Effector CD8-positive, alpha-beta T cell (primary cell): ENCODE results near the gene EZR.
A peak's percentile ranks its signal among the peaks of the same experiment; 100 is the strongest.

Experiments
- DNase-seq: peaks from one replicate; lab custom pipeline; 2025; lab: John Stamatoyannopoulos, UW

EZR gene

DNA sequence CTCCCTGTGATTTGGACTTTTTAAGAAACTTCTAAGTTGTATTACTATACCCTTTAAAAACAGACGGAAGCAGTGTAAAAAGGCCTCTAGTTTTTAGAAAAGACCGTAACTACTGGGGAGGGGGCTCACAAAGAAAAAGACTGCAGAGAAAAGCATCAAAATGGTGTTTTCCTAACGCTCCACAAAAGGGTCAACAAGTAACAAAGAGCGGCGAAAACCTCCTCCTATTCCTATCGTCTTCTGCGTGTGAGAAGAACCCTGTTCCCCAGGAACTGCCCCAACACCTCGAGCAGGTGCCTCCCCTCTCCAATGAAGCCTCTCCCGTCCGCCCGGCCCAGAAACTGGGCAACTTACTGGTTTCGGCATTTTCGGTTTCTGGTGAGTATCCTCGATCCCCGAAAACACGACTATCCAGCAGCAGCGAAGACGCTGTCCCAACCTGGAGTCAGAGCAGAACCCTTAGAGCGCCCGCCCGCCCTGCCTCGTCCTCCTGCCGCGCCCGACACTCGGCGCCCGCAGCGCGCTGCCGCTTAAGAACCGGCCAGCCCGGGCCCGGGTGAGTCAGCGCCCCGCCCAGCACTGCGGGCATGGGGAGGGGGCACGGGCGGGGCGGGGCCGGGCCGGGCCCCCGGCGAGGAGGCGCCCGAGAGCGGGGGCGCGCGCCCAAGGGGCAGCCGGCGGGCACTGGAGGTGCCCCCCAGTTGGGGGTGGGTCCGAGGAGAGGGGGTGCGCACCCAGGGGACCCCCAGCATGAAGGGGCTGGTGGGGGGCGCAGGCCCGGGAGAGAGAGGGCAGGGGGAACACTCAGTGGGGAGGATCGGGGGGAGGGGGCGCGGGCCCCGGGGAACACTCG is 1.2 kb downstream of the EZR start:
- DNase-seq = peak; percentile 65

DNA sequence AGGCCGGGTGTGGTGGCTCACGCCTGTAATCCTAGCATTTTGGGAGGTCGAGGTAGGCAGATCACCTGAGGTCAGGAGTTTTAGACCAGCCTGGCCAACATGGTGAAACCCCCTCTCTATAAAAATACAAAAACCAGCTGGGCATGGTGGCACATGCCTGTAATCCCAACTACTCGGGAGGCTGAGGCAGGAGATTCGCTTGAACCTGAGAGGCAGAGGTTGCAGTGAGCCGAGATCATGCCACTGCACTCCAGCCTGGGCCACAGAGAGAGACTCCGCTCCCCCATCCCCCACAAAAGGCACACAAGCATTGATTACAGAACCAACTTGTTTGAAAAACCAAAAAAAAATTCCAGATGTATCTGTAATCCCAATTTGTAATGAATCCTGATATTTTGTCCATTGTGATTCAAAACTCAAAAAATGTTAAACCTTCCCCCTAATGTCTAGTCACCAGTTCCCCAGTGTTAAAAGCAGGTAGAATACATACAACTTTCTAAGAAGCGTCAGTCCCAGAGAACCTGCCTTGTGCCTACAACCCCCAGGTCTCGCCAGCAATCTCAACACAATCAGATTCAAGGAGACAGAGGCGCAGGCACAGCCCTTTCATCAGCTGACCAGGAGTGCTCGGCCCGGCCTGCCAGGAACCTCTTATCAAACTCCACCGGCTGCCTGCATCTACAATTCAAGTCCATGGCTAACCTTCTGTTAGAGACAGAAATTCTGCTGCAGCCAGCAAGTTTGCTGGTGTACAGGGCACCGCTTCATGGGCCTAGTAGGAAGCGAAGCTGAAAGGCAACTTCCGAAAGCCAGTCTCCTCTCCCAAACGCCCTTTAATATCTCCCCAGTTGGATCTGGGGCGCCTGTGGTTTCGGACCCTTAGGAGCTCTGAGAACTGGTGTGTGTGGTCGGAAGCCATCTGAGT is 2.1 kb downstream of the EZR start:
- no peak for DNase-seq

DNA sequence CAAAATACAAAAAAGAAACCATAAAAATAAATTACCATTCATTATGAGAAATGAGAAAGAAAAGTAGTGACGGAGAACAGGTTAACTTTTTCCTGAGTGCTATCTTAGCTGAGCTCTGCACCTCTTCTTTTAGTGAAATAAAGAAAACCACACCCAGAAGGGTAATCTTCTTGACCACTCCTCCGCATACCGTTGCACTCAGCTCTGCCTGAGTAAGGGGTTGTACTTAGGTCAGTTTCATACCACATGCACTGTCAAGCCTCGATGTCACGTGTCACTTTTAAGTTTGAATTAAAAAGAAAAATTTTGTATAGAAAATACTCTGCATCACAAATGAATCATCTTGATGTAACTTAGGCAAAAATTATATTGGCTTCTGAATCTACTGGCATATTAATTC is 2.8 kb downstream of the EZR start:
- DNase-seq = no peak

DNA sequence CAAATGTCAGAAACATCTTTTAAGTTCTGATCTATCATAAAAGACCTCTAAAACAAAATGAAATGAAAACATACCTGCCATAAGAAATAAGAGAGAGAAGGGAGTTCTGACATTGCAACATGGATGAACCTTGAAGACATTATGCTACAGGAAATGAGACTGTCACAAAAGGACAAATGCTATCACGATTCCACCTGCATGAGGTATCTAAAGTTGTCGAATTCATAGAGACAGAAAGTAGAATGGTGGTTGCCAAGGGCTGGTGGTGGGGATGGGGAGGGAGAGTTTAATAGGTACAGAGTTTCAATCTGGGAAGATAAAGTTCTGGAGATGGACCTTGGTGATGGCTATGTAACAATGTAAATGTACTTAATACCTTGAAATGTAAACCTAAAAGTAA is 3.3 kb downstream of the EZR start:
- DNase-seq = no peak

DNA sequence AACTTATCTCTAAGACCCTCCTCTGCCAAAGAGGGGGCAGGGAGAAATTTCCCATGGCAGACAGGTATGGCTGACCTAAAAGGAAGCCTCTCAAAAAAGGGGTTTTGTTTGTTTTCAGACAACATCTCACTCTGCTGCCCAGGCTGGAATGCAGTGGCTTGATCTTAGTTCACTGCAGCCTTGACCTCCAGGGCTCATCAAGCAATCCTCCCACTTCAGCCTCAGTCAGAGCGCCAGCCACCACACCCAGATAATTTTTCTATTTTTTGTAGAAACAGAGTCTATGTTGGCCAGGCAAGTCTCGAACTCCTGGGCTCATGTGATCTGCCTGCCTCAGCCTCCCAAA is 3.8 kb downstream of the EZR start:
- DNase-seq = no peak

DNA sequence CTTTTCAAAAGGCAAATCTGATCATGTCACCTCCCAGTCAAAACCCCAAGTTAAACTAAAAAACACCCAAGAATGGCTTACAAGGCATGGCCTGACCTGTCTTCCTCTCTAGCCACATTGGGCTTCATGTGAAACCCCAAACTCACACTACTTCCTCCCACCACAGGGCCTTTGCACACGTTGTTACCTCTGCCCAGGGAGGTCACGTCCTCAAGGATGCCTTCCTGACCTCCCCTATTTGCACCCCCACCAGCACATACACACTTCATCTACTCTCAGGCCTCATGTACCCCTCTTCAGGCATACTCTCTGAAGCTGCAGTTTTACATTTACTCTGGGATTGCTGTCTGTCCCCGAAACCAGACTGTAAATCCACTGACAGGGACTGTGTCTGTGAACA is 6.1 kb downstream of the EZR start:
- DNase-seq = no peak

DNA sequence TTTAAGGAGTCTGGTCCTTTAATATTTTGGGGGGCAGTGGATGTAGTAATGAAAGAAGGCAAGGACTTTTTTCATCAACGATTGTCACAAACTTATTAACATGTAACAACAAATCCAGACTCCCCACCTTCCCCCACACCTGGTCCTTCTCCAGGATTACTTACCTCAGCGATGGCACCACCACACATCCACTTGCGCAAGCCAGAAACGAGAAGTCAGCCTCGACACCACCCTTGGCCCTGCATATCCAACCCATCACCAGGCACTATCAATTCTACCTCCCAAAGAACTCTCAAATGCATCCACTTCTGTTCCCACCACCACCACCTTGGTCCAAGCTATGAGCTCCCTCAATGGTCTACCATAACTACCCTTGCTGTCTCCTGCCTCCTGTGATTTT is 6.6 kb downstream of the EZR start:
- DNase-seq = no peak

DNA sequence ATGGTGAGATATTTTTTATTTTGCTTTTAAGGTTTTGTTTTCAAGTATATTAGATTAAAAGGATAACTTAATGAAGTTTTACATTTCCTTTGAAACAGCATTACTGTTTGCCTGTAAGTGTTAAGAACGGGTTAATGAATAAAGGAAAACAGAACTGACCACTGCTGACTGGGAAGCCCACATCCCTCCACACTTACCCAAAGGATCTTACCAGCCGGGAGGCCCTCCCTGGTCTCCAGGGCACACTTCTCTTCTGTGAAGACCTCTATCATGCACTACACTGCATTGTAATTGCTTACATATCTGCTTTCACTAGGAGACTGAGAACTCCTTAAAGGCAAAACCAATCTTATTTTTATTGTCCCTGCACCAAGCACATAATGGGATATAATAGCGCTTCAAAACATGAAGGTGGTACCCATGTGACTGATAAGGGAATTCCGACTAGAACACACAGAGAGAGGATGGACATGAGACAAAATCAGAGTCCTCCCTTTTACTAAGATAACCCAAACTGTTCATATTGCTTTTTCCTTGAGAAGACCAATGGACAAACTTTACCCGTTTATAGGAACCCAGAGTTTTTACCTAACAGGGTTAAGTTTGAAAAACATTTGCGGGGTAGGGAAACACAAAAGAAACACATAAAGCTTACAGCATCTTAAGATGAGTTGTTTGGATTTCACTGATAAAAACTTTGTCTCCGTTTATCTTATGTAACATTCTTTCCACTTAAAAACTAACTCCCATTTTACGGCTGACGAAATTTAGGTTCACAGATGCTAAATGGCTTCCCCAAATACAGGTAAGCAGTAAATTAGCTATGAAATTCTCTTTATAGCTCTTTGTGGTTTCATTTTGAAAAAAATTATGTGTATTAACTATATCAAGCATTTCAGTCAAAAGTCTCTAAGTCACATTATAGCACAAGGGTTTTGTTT is 8.7 kb downstream of the EZR start:
- no peak for DNase-seq

DNA sequence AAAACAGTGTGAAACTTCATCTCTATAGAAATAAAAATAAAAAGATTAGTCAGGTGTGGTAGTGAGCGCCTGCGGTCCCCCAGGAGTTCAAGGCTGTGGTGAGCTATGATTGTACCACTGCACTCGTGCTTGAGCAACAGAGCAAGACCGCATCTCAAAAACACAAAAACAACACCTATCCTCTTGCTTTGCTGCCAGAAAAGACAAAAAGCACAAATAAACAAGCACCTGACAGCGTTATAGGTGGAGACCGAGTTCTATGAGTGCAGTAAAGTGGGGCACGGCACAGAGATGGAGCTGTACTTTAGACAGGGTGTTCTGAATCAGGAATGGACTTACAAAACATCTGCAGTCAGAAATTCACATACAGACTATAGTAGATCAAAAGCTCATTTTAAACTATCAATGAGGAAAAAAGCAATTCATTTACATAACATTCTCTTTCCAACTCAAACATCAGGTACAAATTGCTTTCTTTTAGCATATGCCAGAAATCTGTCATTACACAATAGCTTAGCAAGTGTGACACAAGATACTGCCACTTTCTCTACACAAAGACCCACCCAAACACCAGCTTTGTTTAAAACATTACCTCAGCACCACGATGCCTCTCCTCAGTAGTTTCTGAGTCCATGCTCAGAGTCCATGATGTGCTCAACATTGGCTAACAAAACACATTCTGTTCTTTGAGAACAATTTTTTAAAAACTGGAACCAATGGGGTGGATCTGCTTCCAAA is 10.1 kb downstream of the EZR start:
- no peak for DNase-seq

DNA sequence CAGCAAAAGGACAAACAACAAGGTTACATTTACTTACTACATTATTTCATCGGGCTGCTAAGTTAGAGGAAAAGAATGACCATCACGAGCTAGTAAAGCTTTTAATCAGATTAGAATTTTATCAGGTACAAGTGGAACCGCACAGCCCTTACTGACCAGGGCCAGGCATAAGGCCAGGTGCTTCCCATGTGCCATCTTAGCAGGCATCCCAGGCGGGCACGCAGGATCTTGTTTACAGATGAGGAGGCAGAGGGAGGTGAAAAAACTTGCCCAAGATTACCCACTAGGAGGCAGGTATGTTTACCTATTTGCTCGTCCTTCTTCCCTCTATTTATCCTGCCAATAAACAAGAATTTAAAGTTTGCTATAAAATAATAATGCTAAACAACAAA is 10.7 kb downstream of the EZR start:
- DNase-seq = no peak

DNA sequence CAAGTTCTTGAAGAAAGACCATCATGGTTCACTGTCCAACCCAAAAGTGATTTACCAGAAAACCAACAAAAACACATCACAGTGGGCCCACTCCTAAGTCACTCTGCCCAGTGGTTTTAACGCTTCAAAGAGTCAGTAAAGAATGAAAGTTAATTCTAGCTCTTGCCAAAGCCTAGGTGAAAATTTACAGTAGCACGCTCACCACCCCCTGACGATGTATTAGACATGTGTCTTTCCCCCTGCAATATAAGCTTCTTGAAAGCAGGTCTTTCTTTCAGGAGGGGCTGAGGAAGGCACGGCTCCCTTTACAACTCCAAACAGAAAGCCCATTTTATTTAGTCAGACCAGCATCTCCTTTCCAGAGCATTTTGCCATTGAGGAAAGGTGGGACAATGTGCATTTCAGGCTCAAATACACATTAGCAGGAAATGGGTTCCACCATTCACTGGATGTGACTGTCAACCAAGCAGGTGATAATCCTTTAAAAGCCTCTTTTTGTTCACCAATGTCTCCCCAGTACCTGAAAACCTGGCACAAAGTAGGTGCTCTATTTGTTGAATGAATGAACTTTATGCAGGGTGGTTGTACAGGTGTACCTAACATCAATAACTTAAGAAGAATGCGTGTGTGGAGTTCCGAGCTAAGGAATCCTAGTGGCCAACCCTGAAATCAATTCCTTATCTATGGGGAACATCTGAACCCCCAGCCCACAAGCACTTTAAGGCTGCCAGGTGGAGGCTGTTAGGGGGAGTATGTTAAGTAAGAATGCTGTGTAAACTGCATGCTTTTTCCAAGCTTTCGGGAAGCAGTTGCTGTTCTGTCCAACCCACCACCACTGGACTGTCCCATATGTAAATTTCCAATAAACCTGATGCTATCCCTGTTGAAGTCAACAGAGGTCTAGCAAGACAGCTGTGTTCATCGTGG is 11.4 kb downstream of the EZR start:
- no peak for DNase-seq

DNA sequence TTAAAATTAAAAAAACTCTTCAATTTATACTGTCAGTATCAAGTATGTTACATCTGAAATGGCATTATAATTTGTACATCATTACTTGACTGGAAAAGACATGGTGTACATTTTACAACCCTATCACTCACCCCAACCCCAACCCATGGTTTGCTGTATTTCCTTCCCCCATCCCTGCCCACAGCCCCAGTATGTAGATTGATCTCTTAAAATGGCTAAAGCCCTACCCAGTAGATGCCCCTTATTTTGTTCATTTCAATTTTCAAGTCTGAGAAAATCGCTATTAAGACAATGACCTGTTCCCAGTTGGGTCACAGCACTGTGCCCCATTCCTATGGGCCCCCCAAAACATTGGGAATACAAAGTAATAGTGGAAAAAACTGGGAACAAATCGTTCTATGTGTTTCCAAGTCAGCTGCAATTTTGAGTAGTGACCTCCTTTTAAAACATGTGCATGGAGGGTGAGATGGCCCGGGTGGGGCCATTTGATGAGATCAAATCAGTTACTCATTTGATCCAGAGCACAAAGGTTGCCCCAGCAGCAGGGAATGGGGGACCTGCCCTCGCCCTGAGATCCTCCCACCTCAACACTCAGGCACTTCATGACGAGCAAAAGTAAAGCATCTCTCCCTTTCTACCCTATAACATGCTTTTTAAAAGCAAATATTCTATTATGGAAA is 13.3 kb downstream of the EZR start:
- no peak for DNase-seq

DNA sequence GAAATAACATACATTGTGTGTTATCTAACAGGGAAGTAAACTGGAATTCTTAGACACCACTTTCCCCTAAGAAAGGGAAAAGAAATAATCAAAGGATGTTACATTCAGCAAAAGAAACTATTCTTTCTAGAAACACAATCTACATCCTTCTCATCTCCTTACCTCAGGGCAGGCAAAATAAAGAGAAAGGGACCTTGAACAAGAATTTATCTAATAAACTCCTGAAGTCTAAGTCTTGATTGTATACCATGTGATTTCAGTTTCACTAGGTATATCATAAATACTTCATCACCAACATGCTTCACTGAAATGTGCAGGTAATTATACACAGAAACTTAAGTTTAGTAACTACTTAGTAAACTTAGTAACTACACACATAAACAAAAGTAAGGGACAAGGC is 15.0 kb downstream of the EZR start:
- no peak for DNase-seq

DNA sequence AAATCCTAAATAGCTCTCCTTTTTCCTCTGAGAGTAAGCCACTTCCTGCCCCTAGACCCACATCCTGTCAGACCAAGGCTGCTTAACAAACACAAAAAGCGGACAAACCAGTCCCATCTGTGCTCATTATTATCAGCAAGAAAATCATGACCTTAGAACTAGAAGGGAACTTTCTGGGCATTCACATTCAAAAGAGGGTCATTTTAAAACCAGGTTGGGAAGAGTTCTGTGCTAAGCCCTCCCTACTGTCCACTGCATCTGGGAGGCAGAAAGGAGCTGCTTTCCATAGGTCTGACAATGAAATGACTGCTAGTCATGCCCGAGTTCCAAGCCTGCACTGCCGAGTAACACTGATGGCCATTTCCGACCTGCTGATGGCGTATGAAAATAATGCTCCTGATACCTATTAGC is 15.4 kb downstream of the EZR start:
- peak; percentile 14 for DNase-seq

DNA sequence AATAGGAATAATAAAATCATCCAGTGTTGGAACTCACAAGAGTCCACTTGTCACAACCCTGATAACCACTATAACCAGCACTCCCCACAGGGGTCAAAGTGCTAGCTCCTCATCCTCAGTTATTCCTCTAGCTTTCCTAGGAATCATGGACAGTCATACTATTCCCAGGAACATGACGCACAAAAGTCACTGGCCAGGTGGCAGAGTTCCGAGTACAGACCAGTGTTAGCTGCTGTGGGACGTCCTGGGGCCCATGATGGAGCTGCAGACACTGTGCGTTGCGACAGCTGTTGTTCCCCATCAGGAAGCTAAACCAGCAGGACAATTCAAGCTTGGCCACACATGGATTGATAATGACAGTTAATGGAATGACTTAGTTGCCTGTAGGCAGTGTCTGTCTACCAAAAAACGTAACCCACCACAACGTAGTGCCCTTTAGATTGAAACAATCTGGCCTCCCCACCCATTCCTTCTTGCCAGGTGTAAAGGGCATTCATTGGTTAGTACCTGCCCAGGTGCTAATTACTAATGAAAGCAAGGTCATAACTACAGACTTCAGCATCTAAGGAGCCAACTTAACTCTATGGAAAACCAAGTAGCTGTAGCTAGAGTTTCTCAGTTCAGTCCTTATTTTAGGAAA is 17.4 kb downstream of the EZR start:
- DNase-seq = no peak

DNA sequence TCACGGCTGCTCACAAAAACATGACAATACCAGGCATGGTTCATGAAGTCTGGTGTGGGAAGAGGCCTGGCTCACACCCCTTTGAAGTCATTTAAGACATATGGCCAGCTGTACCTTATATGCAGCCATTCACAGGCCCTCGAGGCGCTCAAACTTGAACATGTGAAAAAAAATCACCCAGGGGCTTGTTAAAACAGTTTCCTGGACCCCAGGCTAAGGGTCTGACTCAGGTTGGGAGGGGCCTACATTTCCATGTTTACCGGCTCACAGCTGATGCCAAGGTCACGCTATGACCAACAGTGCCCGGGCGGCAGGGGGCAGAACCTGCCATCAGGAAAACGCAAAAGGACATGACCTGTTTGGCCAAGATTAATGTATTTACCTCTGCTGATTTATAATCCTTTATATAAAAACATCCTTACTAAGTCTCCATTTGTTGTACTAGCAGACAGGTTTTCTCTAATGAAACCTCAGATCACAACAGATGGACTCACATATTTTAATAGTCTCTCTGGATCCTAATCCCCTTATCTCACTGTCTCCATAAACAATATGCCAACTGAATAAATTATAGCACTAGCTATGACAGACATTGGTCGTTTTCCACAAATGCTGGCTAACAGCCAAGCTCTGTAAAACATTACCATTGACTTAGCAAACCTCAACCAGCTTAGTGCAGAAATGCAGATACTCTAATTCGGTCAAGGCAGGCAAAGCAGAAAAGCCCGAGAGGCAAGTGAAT is 19.9 kb downstream of the EZR start:
- no peak for DNase-seq

DNA sequence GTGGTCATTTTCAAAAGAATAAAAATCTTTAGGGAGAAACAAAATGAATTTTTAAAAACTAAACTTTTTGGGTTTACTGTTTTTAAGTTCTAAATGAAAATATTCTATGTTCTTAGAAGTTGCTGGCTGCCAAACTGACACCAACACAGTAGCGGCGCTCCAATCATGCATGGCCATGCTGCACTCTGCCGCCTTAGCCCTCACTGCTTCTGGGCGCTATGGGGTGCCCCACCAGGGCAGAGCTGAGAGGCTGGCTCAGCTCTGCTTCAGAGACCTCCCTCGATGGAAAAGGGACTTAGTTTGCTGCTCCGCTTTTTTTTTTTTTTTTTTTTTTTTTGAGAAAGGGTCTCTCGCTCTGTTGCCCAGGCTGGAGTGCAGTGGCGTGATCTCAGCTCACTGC is 20.9 kb downstream of the EZR start:
- DNase-seq = no peak
